NCI-H226 (cell line): Measurements from ENCODE around the gene DCBLD2.
"Not testable (repeated sequence)": the region's sequence is repeated elsewhere in the genome, so short reads cannot be mapped to it uniquely, and the experiment has no call there.

Experiments
- DNase-seq: peaks from one replicate; pipeline ENCODE4 v3.0.0-alpha.2; 2015

Gene DCBLD2

DNA sequence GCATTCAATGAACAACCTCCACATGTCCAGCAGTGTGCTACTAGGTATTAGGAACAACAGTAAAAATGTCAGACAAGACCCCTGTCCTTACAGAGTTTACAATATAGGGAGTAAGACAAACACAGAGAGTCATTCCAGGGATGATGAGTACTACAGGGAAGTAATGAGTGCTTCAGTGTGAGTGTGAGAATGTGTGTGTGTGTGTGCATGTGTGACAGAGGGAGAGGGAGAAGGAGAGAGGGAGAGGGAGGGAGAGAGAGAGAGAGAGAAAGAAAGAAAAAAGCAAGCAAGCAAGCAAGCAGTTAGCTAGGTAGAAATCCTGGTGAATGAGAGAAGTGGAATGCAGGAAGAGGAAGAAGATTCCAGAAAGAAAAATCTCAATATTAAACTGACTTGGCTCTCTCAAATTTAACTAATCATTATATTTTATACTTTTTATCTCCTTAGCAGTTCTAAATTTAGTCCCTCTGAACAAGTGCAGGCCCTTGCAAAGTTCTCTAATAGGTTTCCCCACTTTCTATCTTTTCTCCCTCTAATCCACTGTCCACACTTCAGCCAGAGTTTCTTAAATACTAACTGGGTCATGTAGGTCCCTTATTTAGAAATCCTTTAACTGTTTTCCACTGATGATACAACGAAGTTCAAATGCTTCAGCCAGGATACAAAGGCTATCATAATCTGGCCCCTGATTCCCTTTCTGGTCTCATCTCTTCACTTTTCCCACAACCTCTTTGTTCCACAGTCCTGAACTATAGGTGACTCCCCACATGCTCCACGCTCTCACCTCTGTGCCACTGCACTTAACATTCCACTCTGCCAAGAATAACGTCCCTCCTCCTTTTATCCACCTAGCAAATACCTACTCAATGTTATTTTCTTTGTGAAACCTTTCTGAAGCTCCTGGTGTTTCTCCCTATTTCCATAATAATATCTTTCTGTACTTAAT, 10.3 kb downstream of the DCBLD2 start:
- no peak for DNase-seq

- DNase-seq: peak; percentile 55
These were observed 11.2 kb downstream of the DCBLD2 start for GRCh38 chr3:98890181-98890835.

- DNase-seq: no peak
These were observed 13.8 kb downstream of the DCBLD2 start for GRCh38 chr3:98887684-98888083.

DNA sequence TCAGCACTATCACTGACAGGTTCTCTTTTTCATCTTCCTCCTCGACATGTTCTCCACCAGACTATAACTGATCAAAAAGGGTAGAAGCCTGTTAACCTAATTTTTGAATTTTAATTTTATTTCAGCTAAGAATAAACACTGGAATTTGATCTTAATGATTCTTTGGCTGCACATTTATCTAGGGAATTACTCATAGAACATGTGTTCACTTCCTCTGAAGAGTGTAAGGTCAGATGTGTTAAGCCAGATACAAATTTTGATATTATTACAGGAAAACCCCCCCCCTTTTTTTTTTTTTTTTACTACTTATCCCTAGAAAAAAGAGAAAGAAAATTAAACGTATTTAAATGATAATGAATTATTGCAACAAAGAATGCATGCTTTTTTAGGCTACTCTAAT, 15.0 kb downstream of the DCBLD2 start:
- no peak for DNase-seq

DNA sequence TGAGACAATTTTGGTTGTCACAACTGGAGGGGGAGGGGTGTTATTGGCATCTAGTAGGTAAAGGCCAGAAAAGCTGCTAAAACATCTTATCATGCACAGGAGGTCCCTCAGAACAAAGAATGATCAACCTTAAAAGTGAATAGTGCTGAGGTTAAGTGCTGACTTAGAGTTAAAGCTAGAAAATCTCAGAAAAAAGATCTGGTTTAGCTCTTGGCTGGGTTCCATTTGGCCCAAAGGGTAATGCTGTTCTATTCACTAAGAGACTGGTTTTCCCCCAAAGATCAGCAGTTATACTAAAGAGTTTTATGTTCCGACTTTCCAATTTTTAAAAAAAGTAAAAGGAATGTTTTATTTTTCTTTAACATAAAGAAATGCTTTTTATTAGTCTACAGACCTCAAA, 15.6 kb downstream of the DCBLD2 start:
- no peak for DNase-seq

GRCh38 chr3:98884675-98885371, 16.7 kb downstream of the DCBLD2 start:
- DNase-seq: peak; percentile 69

DNA sequence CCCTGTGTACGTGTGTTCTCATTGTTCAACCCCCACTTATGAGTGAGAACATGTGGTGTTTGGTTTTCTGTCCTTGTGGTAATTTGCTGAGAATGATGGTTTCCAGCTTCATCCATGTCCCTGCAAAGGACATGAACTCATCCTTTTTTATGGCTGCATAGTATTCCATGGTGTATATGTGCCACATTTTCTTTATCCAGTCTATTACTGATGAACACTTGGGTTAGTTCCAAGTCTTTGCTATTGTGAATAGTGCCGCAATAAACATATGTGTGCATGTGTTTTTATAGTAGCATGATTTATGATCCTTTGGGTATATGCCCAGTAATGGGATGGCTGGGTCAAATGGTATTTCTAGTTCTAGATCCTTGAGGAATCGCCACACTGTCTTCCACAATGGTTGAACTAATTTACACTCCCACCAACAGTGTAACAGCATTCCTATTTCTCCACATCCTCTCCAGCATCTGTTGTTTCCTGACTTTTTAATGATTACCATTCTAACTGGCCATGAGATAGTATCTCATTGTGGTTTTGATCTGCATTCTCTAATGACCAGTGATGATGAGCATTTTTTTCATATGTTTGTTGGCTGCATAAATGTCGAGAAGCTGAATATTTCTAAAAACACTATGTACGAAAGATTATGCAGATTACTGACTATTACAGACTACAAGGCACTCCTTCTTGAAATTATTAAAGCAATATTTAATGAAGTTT, 18.7 kb downstream of the DCBLD2 start:
- DNase-seq: not testable (repeated sequence)

DNA sequence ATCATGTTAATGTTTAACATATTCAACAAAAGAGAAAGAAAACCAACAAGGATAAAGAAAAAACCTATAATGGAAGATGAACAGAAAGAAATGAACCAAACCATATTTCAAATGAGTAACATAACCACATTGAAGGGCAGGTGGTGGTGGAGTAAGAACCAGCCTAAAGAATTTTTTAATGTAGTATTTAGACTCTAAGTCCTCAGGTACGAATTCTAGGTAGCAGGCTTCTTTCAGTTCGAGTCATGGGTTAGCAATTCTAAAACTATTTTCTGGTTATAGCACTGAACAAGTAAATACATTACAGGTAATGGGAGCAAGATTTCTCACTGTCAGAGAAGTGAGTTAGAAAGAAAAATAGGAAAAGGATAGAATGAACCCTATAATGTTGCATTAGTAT, 24.4 kb downstream of the DCBLD2 start:
- no peak for DNase-seq

DNA sequence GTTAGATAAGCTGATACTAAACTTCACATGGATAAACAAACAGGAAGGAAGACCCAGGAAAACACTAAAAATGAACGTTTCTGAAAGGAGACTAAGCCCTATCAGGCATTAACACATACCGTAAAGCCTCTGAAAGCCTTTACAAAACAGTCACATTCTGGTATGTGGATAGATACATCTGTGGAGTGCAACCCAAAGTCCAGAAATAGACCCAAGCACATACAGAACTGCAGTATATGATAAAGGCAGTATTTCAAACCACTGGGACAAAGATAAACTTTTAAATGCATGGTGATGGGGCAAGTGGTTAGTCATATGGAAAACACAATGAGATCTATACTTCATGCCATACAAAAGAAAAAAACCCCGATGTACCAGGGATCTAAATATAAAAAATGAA, 26.0 kb downstream of the DCBLD2 start:
- DNase-seq: no peak

- no peak for DNase-seq
These were observed 26.8 kb downstream of the DCBLD2 start for GRCh38 chr3:98874602-98875249.

DNA sequence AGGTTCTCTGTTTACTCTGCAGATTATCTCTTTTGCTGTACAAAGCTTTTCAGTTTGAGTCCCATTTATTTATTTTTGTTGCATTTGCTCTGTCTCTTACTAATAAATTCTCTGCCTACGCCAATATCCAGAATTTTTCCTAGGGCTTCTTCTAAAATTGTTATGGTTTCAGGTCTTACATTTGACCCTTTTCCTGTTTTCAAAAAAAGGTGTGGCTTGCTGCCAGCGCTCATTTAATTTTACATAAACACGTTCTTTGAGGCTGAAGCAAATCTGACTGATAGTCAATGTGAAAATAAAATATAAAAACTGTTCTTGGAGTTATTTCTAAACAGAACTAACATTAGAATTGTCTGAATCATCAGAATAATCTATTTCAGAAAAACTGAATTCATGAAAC, 32.1 kb downstream of the DCBLD2 start:
- no peak for DNase-seq

GRCh38 chr3:98857971-98858370, 43.5 kb downstream of the DCBLD2 start:
- not testable (repeated sequence) for DNase-seq

DNA sequence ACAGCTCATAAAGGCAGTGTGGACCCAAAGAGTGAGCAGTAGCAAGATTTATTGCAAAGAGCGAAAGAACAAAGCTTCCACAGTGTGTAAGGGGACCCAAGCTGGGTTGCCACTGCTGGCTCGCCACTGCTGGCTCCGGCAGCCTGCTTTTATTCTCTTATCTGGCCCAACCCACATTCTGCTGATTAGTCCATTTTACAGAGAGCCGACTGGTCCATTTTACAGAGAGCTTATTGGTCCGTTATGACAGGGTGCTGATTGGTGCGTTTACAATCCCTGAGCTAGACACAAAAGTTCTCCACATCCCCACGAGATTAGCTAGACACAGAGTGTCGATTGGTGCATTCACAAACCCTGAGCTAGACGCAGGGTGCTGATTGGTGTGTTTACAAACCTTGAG, 44.2 kb downstream of the DCBLD2 start:
- DNase-seq: not testable (repeated sequence)

- no peak for DNase-seq
These were observed 44.8 kb downstream of the DCBLD2 start for GRCh38 chr3:98856724-98857123.

- peak; percentile 88 for DNase-seq
These were observed 45.6 kb downstream of the DCBLD2 start for GRCh38 chr3:98855806-98856400.

DNA sequence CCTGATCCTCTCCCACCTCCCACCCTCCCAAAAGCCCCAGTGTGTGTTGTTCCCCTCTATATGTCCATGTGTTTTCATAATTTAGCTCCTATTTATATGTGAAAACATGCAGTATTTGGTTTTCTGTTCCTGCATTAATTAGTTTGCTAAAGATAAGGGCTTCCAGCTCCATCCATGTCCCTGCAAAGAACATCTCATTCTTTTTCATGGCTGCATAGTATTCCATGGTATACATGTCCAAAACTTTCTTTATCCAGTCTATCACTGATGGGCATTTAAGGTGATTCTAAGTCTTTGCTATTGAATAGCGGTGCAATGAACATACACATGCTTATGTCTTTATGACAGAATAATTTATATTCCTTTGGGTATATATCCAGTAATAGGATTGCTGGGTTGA, 53.4 kb downstream of the DCBLD2 start:
- DNase-seq: no peak

- DNase-seq: peak; percentile 10
These were observed 55.4 kb downstream of the DCBLD2 start for GRCh38 chr3:98846101-98846500.

DNA sequence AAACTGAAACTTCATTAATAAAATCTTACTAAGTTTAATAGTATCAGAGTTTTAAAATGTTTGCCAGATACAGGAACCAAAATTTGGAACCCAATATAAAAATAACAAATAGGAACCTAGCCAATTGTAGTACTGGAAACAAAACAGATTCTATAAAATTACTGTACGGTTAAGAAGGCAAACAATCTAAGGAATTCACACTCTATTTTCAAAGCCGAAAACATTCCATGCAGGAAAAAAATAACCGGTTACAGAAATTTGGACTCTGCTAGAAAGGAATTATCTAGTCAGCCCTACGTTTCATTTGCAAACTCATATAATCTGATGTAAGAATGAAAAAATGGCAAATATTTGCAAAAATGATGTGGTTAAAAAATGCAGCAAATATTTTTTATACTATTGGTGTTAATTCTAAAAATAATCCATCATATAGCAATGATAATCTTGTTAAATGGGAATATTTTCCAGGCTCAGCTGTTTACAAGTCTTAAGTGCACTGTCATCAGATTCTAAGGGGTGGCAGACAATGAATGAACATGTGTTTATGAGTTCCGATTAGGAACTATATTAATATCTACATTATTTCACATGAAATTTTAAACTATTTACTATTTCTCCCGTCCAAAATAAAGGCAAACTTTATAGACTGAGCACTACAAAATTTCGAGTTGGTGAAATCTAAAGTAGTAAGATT, 58.1 kb downstream of the DCBLD2 start:
- no peak for DNase-seq

GRCh38 chr3:98839846-98840245, 61.6 kb downstream of the DCBLD2 start:
- peak; percentile 79 for DNase-seq

GRCh38 chr3:98831060-98831459, 70.4 kb downstream of the DCBLD2 start:
- DNase-seq: not testable (repeated sequence)

- no peak for DNase-seq
These were observed 72.2 kb downstream of the DCBLD2 start for GRCh38 chr3:98829246-98829832.
